ENCODE measurements around the gene FAM177B.

DNA sequence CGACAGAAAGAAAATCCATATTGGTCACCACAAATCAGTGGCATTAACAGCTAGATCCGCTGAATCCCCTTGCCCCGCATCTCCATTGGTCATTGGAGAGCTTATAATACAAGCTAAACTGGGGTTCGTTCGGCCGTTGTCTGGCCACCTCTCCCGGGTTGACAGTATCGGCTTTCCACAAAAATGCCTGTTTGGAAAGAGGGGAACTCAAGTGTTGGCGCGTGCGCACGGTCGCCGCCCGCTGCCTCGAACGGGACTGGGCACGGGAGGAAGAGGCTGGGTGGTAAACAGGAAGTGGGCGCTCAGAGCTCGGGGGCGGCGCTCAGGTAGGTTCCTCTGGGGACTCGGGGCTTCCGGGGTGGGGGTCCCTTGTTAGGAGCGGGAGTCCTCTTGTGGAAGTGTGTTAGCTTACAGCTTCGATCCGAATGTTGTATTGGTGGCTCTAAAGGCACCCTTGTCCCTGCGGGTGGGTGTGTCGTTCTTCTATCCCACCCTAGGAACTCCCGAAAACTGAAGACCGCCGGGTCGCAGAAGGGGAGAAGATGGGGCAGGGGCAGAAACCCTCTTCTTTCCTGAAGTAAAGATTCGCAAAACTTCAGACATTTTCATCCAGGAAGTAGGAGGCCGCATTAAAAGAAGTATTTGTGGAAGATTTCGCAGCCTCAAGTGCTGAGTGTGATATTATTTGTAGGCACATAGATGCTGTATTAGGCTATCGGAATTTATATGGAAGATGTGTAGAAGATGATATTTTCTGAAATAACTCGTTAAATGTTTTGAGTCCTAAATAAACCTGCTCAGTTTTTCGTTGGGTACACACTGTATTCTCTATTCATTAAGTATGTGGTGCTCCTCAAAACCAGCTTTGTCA, 23.7 kb upstream of the FAM177B start:
- peak in 1 of 2 donors; percentile 64 for TF ChIP-seq POLR2A (IDR thresholded peaks at IDR 0.05)
- no peak for TF ChIP-seq CTCF (IDR thresholded peaks at IDR 0.05)

Measured in thyroid gland (tissue), 4 donors.